Transverse colon (tissue), 4 donors: ENCODE data around the gene SNIP1.

Experiments used
- EP300 ChIP-seq: sonication (generic); formaldehyde crosslinking; IDR thresholded peaks from one replicate; pipeline ENCODE4 v1.6.1; 2017; ENCODE audit warnings: antibody characterized with exemption, low read depth
- POLR2A ChIP-seq: fragments of 450-650 bp; IDR thresholded peaks from one replicate; pipeline ENCODE4 v1.6.1; 2016; ENCODE audit warnings: antibody characterized with exemption, mild to moderate bottlenecking, moderate library complexity
- POLR2AphosphoS5 ChIP-seq, 3 donors: sonication (generic); formaldehyde crosslinking; IDR thresholded peaks; one replicate each; pipeline ENCODE4 v1.6.1; 2016; ENCODE audit warnings: antibody characterized with exemption in 3 of 3
- TF ChIP-seq, protein P1 (sequence below), 5 experiments: fragments of 200-600 bp in 3 of 5; fragments of 450-650 bp in 2 of 5; sonication (generic) in 3 of 5; IDR thresholded peaks; 1 replicate in 2 of 5; 2 replicates in 3 of 5; pipeline ENCODE4 v1.5.1; 2016 to 2017; ENCODE audit warnings: antibody characterized with exemption in 5 of 5, inconsistent platforms in 3 of 5, mild to moderate bottlenecking in 2 of 5, moderate library complexity in 1 of 5

DNA sequence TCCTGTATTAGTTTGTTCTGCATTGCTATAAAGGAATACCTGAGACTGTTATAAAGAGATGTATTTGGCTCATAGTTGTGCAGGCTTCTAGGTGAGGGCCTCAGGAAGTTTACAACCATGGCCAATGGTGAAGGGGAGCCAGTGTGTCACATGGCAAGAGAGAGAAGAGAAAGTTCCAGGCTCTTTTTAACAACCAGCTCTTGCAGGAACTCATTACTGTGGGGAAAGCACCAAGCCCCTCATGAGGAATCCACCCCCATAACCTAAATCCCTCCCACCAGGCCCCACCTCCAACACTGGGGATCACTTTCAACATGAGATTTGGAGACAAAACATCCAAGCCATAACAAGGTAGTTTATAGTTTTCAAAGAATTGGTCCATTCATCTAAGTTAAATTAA, 34.5 kb downstream of the SNIP1 start:
- TF ChIP-seq, protein P1, sequence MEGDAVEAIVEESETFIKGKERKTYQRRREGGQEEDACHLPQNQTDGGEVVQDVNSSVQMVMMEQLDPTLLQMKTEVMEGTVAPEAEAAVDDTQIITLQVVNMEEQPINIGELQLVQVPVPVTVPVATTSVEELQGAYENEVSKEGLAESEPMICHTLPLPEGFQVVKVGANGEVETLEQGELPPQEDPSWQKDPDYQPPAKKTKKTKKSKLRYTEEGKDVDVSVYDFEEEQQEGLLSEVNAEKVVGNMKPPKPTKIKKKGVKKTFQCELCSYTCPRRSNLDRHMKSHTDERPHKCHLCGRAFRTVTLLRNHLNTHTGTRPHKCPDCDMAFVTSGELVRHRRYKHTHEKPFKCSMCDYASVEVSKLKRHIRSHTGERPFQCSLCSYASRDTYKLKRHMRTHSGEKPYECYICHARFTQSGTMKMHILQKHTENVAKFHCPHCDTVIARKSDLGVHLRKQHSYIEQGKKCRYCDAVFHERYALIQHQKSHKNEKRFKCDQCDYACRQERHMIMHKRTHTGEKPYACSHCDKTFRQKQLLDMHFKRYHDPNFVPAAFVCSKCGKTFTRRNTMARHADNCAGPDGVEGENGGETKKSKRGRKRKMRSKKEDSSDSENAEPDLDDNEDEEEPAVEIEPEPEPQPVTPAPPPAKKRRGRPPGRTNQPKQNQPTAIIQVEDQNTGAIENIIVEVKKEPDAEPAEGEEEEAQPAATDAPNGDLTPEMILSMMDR (IDR thresholded peaks at IDR 0.05) = no peak
- TF ChIP-seq POLR2A (no peak), POLR2AphosphoS5 (IDR thresholded peaks at IDR 0.05) (no peak), EP300 (no peak)
